HG03378 (cell line): ENCODE measurements around the gene EGFL7.

ENCODE experiments used
- ATAC-seq: cut with Tn5 transposase; IDR thresholded peaks from one replicate; pipeline ENCODE4 v1.9.1; 2021; ENCODE audit warnings: mild to moderate bottlenecking, moderate library complexity; ENCODE audit not compliant: unreplicated experiment

Gene EGFL7

GRCh38 chr9:136658849-136659535, 3.7 kb upstream of the EGFL7 start:
- ATAC-seq: no peak

GRCh38 chr9:136659861-136660784, 2.6 kb upstream of the EGFL7 start:
- ATAC-seq: no peak

GRCh38 chr9:136660971-136661550, 1.7 kb upstream of the EGFL7 start:
- ATAC-seq: no peak

GRCh38 chr9:136661641-136662325, 933 bp upstream of the EGFL7 start:
- ATAC-seq: no peak

GRCh38 chr9:136662326-136662655, 425 bp upstream of the EGFL7 start:
- no peak for ATAC-seq

GRCh38 chr9:136664000-136664915, 1.5 kb downstream of the EGFL7 start:
- ATAC-seq: no peak

- ATAC-seq: no peak
Measured at GRCh38 chr9:136665111-136665703, 2.5 kb downstream of the EGFL7 start.

GRCh38 chr9:136665704-136666371, 3.1 kb downstream of the EGFL7 start:
- ATAC-seq: no peak

GRCh38 chr9:136666372-136667213, 3.9 kb downstream of the EGFL7 start:
- no peak for ATAC-seq

GRCh38 chr9:136667214-136667939, 4.7 kb downstream of the EGFL7 start:
- ATAC-seq: no peak

GRCh38 chr9:136667940-136668760, 5.4 kb downstream of the EGFL7 start:
- no peak for ATAC-seq

GRCh38 chr9:136668983-136669790, 6.5 kb downstream of the EGFL7 start:
- no peak for ATAC-seq

GRCh38 chr9:136669791-136670464, 7.2 kb downstream of the EGFL7 start:
- no peak for ATAC-seq

GRCh38 chr9:136670576-136671253, 8.0 kb downstream of the EGFL7 start:
- no peak for ATAC-seq

GRCh38 chr9:136671254-136671614, 8.5 kb downstream of the EGFL7 start:
- ATAC-seq: no peak
